ENCODE data around the gene CYP3A7. TPM values are rescaled to one million over a fixed set of nuclear protein-coding genes. Genes with fewer than 3 reads are reported as not detected.
"Not testable (repeated sequence)": the region's sequence is repeated elsewhere in the genome, so short reads cannot be mapped to it uniquely, and the experiment has no call there.

The CYP3A7 gene
- total and polyA plus RNA-seq, 4 donors, result 0.66 to 1.3 TPM; not detected in 2

DNA sequence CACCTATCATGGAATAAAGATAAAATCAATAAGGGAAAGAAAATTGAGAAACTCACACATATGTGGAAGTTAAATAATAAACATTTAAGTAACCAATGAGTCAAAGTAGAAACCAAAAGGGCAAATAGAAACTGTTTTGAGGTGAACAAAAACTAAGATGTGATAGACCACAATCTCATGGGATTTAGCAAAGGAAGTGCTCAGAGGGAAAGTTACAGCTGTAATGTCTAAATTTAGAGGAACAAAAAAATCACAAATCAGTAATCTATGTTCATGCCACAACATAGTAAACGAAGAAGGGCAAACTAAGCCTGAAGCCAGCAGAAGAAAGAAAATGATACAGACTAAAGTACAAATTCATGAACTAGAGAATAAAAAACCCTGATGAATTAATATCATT is 32.7 kb upstream of the CYP3A7 start:
- H3K36me3 ChIP-seq (ENCODE audit: control insufficient read depth, insufficient read depth, low read length), result no peaks in the 10 kb centered on the region
- H3K4me3 ChIP-seq (ENCODE audit: low read depth, low read length), result no peak overlapping the region
- DNase-seq (ENCODE audit: low read depth in 4 of 6, low spot score in 6 of 6), result no peak
- no peaks in the 10 kb centered on the region for H3K27me3 ChIP-seq (ENCODE audit: control insufficient read depth, insufficient read depth, low read length)
- no CpG with 5 or more reads among the region's 1 CpG for WGBS (ENCODE audit: insufficient coverage)
- H3K27ac ChIP-seq (ENCODE audit: low read depth, low read length), result no peak overlapping the region
- no peaks in the 10 kb centered on the region for H3K9me3 ChIP-seq (ENCODE audit: control insufficient read depth, insufficient read depth, low read length)
- no peaks in the 10 kb centered on the region for H3K4me1 ChIP-seq (ENCODE audit: control insufficient read depth, insufficient read depth, low read length)

DNA sequence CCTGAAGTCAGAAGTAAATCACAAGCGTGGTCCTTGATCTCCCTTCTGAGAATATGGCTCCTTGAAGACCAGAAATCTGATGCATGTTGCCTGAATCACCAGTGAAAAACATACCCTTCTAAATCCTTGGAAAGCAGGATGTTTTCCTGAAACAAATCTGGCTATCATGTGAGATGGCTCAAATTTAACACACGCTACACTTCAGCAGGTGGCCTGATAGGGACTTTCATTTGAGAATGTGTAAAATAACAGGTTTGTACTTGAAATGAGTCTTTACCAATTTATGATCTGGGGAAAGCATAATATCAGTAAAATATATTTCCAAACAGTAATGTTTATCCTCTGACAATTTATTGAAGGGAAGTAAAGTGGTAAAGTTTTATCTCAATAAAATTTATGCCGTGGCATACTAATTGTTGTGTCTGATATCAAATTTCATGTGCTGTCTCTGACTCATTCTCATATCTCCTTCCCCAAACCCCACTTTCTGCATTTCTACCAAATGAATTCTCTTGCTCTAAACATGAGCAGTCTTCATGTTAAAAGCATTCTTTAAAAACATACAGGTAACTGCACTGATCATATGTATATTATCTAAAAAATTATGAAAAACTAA is 31.6 kb upstream of the CYP3A7 start:
- WGBS (ENCODE audit: insufficient coverage), result 100% methylated on average over 1 of the region's 3 CpGs
- DNase-seq (ENCODE audit: low read depth in 4 of 6, low spot score in 6 of 6), result no peak
- H3K4me3 ChIP-seq (ENCODE audit: low read depth, low read length), result no peak overlapping the region
- no peaks in the 10 kb centered on the region for H3K27me3 ChIP-seq (ENCODE audit: control insufficient read depth, insufficient read depth, low read length)
- no peak overlapping the region for H3K27ac ChIP-seq (ENCODE audit: low read depth, low read length)
- no peaks in the 10 kb centered on the region for H3K36me3 ChIP-seq (ENCODE audit: control insufficient read depth, insufficient read depth, low read length)
- no peaks in the 10 kb centered on the region for H3K9me3 ChIP-seq (ENCODE audit: control insufficient read depth, insufficient read depth, low read length)
- H3K4me1 ChIP-seq (ENCODE audit: control insufficient read depth, insufficient read depth, low read length), result no peaks in the 10 kb centered on the region

DNA sequence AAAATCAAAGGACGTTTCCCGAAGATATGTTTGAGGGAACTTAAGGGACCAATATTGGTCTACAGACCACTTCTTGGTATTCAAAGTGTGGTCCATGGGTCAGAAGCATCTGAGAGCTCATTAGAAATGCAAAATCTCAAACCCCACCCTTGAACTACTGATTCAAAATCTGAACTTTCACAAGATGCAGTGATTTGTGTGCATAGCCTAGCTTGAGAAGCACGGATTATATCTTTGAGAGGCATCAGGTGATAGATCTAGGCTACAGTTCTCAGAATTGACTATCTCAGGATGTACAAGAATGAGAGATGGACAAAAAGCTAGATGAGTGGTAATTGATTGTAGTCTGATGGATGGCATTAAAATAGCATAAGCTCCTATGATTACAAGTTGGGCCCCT is 29.5 kb upstream of the CYP3A7 start:
- 93% methylated on average over 3 of the region's 3 CpGs for WGBS (ENCODE audit: insufficient coverage)
- Histone ChIP-seq H3K27me3 (ENCODE audit: control insufficient read depth, insufficient read depth, low read length) (no peaks in the 10 kb centered on the region), H3K4me3 (ENCODE audit: low read depth, low read length) (no peak overlapping the region), H3K27ac (ENCODE audit: low read depth, low read length) (no peak overlapping the region), H3K36me3 (ENCODE audit: control insufficient read depth, insufficient read depth, low read length) (no peaks in the 10 kb centered on the region), H3K9me3 (ENCODE audit: control insufficient read depth, insufficient read depth, low read length) (no peaks in the 10 kb centered on the region), H3K4me1 (ENCODE audit: control insufficient read depth, insufficient read depth, low read length) (no peaks in the 10 kb centered on the region)
- DNase-seq (ENCODE audit: low read depth in 4 of 6, low spot score in 6 of 6), result no peak

DNA sequence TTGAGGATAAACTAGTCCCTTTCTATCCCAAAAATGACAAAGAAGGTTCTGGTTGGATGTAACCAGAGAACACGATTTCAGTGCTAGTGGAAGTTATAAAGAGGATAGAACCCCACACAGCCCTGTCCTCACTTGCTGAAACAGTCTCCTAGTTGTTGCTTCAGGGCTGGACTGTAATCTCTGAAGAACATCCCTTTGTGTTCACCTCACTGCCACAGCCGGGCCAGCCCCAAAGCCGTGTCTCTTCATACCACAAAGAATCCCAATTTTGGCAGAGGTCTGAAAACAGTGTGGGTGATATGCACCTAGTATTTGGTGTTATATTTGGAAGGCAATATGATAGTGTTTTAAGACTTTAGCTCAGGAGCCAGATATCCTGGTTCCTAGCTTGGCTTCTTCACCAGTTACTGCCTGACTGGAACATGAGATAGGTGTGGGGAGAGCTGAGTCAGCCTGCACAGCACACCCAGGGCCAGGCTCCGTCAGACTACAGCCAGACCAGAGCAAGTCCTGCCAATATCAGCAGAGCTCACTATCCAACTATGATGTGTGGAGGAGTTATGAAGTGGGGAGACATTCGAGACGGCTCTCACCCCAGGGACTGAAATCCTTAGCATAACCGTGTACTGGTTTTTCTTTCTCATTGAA is 27.8 kb upstream of the CYP3A7 start:
- WGBS (ENCODE audit: insufficient coverage), result no CpG with 5 or more reads among the region's 7 CpGs
- H3K9me3 ChIP-seq (ENCODE audit: control insufficient read depth, insufficient read depth, low read length), result no peaks in the 10 kb centered on the region
- H3K36me3 ChIP-seq (ENCODE audit: control insufficient read depth, insufficient read depth, low read length), result no peaks in the 10 kb centered on the region
- peak in 1 of 6 donors; percentile 40 for DNase-seq (ENCODE audit: low read depth in 4 of 6, low spot score in 6 of 6)
- no peak overlapping the region for H3K27ac ChIP-seq (ENCODE audit: low read depth, low read length)
- no peak overlapping the region for H3K4me3 ChIP-seq (ENCODE audit: low read depth, low read length)
- H3K4me1 ChIP-seq (ENCODE audit: control insufficient read depth, insufficient read depth, low read length), result no peaks in the 10 kb centered on the region
- no peaks in the 10 kb centered on the region for H3K27me3 ChIP-seq (ENCODE audit: control insufficient read depth, insufficient read depth, low read length)

DNA sequence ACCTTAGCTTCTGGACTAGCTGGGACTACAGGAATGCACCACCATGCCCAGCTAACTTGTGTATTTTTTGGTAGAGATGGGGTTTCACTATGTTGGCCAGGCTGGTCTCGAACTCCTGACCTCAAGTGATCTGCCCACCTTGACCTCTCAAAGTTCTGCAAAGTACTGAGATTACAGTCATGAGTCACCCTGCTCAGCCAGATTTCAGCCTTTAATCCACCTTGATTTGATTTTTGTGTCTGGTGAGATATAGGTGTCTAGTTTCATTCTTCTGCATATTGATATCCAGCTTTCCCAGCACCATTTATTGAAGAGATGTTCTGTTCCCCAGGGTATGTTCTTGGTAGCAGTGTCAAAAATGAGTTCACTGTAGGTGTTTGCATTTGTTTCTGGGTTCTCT is 20.1 kb upstream of the CYP3A7 start:
- no CpG with 5 or more reads among the region's 1 CpG for WGBS (ENCODE audit: insufficient coverage)
- Histone ChIP-seq H3K27ac (ENCODE audit: low read depth, low read length) (no peak overlapping the region), H3K36me3 (ENCODE audit: control insufficient read depth, insufficient read depth, low read length) (no peaks in the 10 kb centered on the region), H3K4me1 (ENCODE audit: control insufficient read depth, insufficient read depth, low read length) (no peaks in the 10 kb centered on the region), H3K9me3 (ENCODE audit: control insufficient read depth, insufficient read depth, low read length) (no peaks in the 10 kb centered on the region), H3K4me3 (ENCODE audit: low read depth, low read length) (no peak overlapping the region), H3K27me3 (ENCODE audit: control insufficient read depth, insufficient read depth, low read length) (no peaks in the 10 kb centered on the region)
- DNase-seq (ENCODE audit: low read depth in 4 of 6, low spot score in 6 of 6), result no peak

DNA sequence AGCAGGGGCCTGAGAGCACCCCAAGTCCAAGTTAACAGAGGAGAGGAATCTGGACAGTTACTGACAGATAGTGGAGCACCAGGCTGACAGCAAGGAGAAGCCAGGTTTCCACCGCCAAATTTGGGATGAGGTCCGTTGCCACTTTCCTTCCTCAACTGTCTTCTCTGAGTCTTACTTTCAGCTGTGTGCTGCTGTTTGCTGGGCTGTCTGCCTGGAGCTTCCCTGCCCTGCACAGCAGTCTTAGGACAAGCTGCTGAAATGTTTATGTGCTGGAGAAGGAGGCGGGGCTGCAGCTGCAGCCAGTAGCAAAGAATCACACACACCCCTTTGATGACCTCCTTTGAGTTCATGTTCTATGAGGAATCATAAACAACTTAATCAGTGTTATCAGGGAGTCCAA is 17.4 kb upstream of the CYP3A7 start:
- no peak overlapping the region for H3K27ac ChIP-seq (ENCODE audit: low read depth, low read length)
- WGBS (ENCODE audit: insufficient coverage), result 44% methylated on average over 2 of the region's 3 CpGs
- H3K4me1 ChIP-seq (ENCODE audit: control insufficient read depth, insufficient read depth, low read length), result no peaks in the 10 kb centered on the region
- no peaks in the 10 kb centered on the region for H3K36me3 ChIP-seq (ENCODE audit: control insufficient read depth, insufficient read depth, low read length)
- H3K4me3 ChIP-seq (ENCODE audit: low read depth, low read length), result no peak overlapping the region
- no peaks in the 10 kb centered on the region for H3K9me3 ChIP-seq (ENCODE audit: control insufficient read depth, insufficient read depth, low read length)
- DNase-seq (ENCODE audit: low read depth in 4 of 6, low spot score in 6 of 6), result no peak
- no peaks in the 10 kb centered on the region for H3K27me3 ChIP-seq (ENCODE audit: control insufficient read depth, insufficient read depth, low read length)

DNA sequence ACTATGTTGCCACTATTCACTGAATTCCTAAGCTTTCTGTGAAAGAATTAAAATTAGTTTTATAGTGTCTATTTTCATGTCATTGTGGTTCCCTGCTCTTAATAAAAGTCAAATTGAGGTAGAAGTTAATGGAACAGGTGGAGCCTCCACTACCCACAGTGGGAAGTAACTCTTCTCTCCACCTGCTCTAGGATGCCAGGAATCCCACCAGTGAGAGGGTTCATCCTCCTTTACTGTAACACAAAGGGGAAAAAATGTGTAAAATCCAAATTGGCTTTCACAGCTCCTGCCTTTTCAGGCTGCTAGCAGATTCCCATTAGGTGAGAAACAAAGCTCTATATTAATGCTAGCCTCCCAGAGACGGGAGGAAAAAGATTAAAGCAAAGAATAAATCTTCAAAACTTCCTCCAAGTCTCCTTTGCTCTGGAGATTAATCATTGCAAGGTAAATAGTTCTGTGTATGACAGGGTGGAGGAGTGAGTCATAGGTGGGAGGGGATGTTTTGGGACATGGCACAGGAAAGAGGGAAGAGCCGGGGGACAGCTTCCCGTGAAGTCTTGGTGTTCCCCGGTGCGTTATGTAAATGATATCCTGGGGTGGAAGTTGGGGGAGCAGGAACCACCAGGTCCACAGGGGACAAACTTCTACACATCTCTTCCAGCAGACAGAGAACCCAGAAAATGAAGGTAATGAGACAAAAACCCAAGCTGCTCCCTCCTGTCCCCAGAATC is 16.5 kb upstream of the CYP3A7 start:
- WGBS (ENCODE audit: insufficient coverage), result 40% methylated on average over 2 of the region's 5 CpGs
- H3K4me3 ChIP-seq (ENCODE audit: low read depth, low read length); DNase-seq (ENCODE audit: low read depth in 4 of 6, low spot score in 6 of 6); H3K27me3 ChIP-seq (ENCODE audit: control insufficient read depth, insufficient read depth, low read length); H3K9me3 ChIP-seq (ENCODE audit: control insufficient read depth, insufficient read depth, low read length); H3K36me3 ChIP-seq (ENCODE audit: control insufficient read depth, insufficient read depth, low read length); H3K4me1 ChIP-seq (ENCODE audit: control insufficient read depth, insufficient read depth, low read length); H3K27ac ChIP-seq (ENCODE audit: low read depth, low read length): not testable (repeated sequence)

DNA sequence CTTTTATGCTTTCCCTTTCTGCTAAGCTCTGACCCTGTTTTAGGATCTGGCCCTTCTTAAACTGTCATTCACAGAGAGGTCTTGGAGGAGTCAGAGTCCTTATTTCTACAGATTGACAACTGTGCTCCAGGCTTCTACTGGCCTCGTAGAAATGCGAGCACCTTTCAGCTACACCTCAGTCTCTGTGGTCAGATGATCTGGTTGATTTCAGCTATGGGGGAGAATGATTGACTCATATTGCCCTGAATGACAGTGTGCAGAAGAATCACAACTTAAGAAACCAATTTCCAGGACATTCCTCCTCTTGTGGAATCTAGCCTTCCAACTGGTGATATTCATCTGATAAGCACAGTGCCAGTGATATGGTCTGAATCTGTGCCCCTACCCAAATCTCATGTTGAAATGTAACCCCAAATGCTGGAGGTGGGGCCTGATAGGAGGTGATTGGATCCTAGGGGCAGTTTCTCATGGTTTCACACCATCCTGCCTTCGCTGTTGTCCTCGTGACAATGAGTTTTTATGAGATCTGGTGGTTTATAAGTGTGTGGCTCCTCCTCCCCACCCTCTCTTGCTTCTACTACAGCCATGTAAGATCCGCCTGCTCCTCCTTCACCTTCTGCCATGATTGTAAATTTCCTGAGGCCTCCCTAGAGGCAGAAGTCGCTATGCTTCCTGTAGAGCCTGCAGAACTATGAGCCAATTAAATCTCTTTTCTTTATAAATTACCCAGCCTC is 14.0 kb upstream of the CYP3A7 start:
- Histone ChIP-seq H3K27ac (ENCODE audit: low read depth, low read length) (no peak overlapping the region), H3K4me3 (ENCODE audit: low read depth, low read length) (no peak overlapping the region), H3K27me3 (ENCODE audit: control insufficient read depth, insufficient read depth, low read length) (no peaks in the 10 kb centered on the region), H3K36me3 (ENCODE audit: control insufficient read depth, insufficient read depth, low read length) (no peaks in the 10 kb centered on the region), H3K4me1 (ENCODE audit: control insufficient read depth, insufficient read depth, low read length) (no peaks in the 10 kb centered on the region), H3K9me3 (ENCODE audit: control insufficient read depth, insufficient read depth, low read length) (no peaks in the 10 kb centered on the region)
- no peak for DNase-seq (ENCODE audit: low read depth in 4 of 6, low spot score in 6 of 6)
- WGBS (ENCODE audit: insufficient coverage), result 43% methylated on average over 1 of the region's 6 CpGs

DNA sequence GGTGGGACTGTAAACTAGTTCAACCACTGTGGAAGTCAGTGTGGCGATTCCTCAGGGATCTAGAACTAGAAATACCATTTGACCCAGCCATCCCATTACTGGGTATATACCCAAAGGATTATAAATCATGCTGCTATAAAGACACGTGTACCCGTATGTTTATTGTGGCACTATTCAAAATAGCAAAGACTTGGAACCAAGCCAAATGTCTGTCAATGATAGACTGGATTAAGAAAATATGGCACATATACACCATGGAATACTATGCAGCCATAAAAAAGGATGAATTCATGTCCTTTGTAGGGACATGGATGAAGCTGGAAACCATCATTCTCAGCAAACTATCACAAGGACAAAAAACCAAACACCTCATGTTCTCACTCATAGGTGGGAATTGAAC is 11.9 kb upstream of the CYP3A7 start:
- H3K4me3 ChIP-seq (ENCODE audit: low read depth, low read length); H3K27me3 ChIP-seq (ENCODE audit: control insufficient read depth, insufficient read depth, low read length); DNase-seq (ENCODE audit: low read depth in 4 of 6, low spot score in 6 of 6); H3K27ac ChIP-seq (ENCODE audit: low read depth, low read length); H3K36me3 ChIP-seq (ENCODE audit: control insufficient read depth, insufficient read depth, low read length); H3K4me1 ChIP-seq (ENCODE audit: control insufficient read depth, insufficient read depth, low read length); H3K9me3 ChIP-seq (ENCODE audit: control insufficient read depth, insufficient read depth, low read length): not testable (repeated sequence)
- no CpG with 5 or more reads among the region's 3 CpGs for WGBS (ENCODE audit: insufficient coverage)

Data from spinal cord (tissue), 10 donors.